T-helper 22 cell (primary cell): ENCODE results near the gene NUP37.
"Not testable (repeated sequence)": the region's sequence is repeated elsewhere in the genome, so short reads cannot be mapped to it uniquely, and the experiment has no call there.

Experiments
- DNase-seq: peaks from one replicate; pipeline ENCODE4 v3.0.0-alpha.2; 2020; ENCODE audit warnings: low read depth

NUP37 gene

DNA sequence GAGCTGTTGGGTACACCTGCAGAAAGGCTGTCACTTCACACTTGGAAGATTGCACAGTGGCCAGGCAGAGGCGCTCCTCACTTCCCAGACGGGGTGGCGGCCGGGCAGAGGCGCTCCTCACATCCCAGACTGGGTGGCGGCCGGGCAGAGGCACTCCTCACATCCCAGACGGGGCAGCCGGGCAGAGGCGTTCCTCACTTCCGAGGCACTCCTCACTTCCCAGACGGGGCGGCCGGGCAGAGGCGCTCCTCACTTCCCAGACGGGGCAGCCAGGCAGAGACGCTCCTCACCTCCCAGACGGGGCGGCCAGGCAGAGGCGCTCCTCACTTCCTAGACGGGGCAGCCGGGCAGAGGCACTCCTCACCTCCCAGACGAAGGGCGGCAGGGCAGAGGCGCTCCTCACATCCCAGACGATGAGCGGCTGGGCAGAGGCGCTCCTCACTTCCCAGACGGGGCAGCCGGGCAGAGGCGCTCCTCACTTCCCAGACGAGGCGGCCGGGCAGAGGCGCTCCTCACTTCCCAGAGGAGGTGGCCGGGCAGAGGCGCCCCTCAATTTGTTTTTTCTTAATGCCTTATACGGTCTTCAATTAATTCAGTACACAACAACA, 30.6 kb downstream of the NUP37 start:
- DNase-seq: not testable (repeated sequence)

- no peak for DNase-seq
Observed at GRCh38 chr12:102080842-102081241, 39.1 kb downstream of the NUP37 start.

- not testable (repeated sequence) for DNase-seq
Observed at GRCh38 chr12:102072092-102072491, 47.8 kb downstream of the NUP37 start.

DNA sequence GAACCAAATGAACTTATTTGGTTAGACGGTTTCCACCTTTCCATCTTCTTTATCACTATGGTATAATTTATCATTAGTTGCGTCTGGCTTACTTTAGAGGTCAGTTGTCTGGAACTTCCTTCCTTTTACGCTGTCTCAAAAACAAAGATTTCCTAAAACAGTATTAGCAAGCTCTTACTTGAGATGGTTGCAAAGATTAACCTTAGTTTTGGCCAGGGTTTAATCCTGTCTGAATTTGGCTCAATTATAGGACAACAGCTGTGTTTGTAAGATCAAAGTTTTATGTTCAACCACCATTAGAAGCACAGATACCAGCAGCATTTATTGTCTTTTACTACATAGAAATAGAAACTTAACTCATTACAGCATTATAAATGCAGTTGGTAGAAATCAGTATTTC, 50.2 kb downstream of the NUP37 start:
- DNase-seq: no peak

DNA sequence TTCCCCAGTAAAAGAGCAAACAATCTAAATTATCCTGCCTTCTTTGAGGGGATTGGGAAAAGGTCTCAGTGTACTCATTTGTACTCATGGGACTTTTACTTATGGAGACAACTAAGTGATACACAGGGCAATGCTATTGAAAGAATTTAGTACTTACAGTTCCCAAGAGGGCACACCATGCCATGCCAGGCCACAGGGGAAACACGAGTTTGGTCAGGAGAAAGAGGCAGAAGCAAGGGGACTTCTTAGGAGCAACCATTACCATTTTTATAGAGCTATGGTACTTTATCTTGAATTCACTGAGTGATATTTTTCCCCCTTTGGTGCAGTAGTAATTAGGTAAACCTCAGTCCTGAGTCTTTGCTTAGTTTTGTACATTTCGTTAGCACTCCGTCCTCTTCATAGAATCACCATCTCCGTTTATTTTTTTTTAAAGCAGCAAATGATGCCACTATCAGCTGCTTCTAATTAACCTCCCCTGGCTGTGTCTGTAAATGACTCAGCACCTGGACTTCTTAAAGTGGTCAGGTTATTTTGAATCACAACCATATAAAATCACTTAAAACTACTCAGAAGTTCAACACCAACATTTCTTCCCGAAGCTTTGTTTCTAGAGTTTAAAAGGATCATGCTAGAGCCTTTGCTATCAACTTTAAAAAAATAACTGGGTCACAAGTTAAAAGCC, 52.2 kb downstream of the NUP37 start:
- DNase-seq: no peak

DNA sequence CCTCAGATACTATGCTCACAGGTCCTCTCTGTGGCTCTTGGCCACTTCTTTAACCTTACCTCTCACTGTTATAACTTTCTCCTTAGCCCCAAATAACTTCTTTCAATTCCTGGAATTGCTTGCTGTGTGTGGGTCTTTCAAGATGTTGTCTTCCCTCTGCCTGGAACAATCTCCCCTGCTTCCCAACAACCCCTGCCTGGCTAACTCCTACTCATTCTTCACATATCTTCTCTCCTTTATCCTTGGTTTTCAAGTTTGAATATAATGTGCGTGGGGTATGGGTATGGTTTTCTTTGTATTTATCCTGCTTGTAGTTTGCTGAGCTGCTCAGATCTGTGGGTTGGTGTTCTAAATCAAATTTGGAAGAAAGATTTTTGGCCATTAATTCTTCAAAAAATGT, 55.4 kb downstream of the NUP37 start:
- DNase-seq: no peak

DNA sequence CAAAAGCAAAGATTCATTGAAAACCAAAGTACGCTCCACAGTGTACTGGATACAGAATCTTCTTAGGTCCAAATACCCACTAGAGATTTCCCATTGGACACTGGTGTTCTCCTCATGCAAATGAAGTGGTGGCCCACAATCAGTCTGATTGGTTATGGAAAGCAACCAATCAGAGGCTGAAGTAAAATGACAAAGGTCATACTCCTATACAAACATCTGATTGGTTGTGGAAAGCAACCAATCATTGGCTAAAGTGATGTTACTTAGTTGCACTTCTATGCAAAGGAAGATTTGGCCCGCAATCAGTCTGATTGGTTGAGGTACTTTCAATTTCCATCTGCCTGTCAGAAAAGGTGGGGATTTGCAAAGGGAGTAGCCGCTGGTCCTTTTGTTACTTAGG, 56.8 kb downstream of the NUP37 start:
- DNase-seq: no peak

- no peak for DNase-seq
Observed at GRCh38 chr12:102062419-102062806, 57.5 kb downstream of the NUP37 start.

DNA sequence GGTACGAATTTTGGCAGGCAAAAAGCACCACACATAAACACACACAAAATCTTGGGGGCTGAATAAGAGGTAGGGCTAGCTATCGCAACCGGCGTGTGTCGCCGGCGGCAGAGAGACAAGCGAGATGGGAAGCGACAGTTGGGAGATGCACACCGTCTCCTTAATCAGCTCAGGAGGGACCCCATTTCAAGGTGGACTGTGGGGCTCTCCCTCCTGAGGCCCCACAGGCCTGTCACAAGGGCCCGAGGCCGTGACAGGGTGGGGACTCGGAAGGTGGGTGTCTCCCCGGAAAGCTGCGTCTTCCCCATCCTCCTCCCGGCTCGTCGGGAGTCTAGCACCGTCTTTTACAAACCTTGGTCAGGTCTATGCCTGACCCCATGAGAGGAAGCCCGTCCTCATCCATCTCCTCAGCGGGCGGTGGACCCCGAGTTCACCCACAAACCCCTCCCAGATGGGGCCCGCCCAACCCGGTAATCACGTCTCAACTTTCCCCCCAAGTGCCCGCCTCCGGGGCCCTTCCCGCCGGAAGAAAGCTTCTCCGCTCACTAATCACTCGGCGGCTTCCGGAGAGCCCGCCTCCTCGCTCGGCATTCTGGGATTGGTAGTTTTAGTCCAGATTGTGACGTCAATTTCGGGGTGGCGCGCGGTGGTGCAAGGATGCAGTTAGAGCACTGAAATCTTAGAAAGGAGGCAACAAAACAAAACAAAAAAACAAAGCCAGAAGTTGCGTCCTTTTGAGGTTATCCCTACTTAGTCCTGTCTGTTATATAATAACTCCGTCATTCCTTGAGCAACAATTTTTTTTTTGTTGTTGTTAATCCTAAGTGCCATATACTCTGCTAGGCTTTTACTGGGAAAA, 58.1 kb downstream of the NUP37 start, which contains the start of gene WASHC3:
Gene WASHC3, minus strand, starts transcription at position 432 of the 859 bp plus-strand sequence. Its CDS starts 29 bp downstream, at position 403.
- DNase-seq: peak; percentile 90

- no peak for DNase-seq
Observed at GRCh38 chr12:102061096-102061559, 58.8 kb downstream of the NUP37 start.

DNA sequence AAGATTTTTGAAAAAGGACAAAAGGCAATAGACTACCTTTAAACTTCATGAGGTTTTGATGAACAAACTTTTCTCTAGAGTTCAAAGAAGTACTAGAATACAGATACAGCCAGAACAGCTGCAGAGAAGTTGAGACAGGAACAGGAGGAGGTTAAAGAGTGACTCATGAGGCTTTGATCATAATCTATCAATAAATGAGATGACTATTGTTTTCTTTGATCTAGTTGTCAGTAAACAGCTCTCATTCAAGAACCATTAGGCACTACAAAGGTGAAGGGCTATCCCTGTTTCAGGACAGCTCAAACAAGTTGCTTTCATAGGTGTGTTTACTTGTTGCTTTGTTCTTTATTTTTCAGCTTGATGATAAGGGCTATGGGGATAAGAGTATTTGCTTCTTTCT, 60.6 kb downstream of the NUP37 start:
- DNase-seq: no peak

DNA sequence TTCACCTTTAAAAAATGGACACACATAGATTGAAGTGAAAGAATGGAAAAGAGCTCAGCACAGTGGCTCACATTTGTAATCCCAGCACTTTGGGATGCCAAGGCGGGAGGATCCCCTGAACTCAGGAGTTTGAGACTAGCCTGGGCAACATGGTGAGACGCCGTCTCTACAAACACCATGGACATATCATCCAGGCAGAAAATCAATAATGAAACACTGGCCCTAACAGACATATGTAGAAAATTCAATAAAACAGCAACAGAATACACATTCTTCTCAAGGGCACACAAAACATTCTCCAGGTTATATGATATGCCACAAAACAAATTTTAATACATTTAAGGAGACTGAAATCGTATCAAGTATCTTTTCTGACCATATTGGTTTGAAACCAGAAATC, 65.6 kb downstream of the NUP37 start:
- DNase-seq: no peak

DNA sequence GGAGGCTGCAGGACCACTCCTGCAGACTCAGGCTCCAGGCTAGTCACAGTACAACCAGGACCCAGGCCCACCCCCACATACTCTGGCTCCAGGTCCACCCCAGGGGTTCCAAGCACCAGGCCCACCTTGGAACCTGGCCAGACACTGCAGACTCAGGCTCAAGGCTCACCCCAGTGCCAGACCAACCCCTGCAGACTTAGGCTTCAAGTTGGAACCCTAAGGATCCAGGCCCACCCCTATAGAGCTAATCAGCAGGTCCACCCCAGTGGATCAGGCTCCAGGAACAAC, 66.9 kb downstream of the NUP37 start:
- no peak for DNase-seq

DNA sequence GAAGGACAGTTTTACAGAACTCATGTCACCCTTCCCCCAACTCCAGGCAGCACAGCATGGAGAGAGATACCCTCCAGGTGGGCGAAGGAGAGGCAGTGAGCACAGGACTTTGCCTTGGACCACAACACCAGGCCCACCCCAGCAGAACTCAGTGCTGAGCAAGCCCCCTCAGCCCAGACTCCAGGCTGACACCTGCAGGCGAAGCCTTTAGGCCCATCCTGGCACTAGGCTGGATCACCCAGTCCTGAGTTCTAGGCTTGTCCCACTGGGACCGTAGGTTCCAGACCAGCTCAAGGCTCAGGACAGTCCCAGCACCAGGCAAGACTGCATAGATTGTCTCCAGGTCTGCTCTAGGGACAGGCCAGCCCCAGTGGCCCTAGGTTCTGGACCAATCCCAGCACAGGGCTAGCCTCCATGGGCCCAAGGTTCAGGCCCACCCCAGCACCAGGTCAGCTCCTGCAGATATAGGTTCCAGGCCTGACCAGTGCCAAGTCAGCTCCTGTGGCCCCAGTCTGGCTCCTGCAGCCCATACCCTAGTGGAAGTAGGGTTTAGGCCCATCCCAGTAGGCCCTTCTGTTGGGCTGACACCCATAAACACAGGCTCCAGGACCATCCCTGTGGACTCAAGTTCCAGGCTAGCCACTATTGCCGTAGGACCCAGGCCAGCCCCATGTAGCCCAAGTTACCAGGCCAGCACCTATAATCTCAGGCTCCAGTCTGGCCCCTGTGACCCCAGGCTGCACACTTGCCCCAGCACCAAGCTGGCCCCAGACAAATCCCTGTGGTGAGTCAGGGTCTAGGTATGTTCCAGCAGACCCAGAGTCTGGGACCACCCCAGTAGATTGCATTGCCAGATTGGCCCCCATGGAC, 67.5 kb downstream of the NUP37 start:
- DNase-seq: no peak

- DNase-seq: no peak
Observed at GRCh38 chr12:102051431-102051965, 68.4 kb downstream of the NUP37 start.

DNA sequence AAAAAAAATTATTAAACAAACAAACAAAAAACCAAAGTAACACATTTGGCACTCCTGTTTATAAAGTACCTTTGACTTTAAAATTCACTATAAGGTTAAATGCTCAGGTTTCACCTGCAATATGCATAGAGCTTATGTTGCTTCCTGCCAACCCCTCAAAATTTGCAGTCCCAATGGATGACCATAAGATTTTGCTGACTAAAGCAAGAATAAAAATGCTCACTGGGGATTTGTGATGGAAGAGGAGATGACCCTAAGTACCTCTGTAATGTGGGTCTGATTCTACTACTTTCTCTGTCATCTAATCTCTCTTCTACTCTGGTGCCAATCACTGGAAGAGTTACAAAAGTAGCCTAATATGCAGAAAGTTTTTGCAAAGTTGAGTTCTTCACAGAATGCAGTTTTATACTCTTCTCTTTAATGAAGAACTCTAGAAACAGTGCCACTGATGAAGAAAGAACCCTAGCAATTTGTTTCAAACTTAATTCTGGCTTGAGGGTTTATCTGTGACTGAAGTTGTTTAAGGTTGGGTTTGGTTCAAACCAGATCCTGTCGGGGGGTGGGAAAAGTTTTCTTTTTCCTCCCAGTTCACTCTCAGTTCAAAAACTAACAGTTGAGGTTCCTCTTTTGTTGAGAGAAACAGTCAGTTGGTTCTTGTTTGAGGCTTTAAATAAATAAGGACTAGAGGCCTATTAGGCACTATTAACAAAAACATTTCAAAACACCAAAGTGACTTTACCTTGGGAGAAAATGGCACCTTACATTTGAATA, 69.1 kb downstream of the NUP37 start:
- no peak for DNase-seq

DNA sequence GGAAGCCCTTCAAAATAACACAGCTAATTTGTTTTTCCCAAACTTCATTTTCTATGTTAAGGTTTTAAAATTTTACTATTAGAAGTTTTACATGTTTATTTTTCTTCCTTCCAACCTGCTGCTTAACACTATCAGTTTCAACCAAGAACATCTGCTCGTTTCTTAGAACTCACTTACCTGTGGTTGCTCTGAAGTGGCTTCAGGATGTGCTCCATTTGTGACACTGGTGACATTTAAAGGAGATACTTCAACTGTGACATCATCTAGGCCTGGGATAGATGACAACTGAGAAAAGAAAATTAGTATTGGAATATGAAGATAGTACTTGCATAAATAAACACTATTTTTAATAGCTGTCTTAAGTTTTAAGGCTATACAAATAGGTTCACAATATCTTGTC, 76.0 kb downstream of the NUP37 start:
- DNase-seq: no peak

DNA sequence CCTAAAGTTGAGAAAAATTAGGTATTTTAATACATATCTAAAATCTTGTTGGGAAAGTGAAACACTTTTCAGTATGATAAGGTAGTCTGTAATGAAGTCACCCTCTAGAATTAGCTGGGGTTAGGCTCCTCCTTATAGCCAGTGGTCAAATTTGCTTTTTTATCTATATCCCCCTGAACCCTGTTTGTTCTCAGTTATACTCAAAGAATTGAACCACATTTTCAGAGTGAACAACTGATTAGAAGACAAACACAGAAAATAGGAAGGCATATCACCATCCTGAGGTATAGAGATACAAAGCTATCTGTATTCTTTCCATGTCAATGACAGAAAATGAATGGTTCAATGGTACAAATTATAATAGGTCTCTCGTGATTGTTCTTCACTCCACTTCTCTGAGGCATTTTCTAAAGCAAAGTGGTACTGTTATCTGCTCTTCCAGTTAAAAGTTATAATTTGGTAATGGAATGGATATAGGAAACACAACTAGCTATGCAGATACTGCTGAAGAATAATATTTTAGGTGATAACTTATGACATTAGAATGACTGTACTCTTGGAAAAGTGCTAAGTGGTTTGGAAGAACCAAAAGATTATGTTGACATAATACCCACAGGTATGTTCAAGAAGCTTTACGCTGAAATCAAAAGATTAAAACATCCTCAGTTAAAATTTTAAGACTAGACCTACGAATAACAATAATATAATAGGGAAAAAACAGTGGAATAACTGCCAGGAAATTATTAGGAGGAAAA, 85.7 kb downstream of the NUP37 start:
- no peak for DNase-seq

GRCh38 chr12:102031852-102032251, 88.1 kb downstream of the NUP37 start:
- no peak for DNase-seq

- DNase-seq: no peak
Observed at GRCh38 chr12:102029141-102029540, 90.8 kb downstream of the NUP37 start.
